ENCODE data around the gene RIPPLY2.

GRCh38 chr6:83890520-83890919, 37.4 kb downstream of the RIPPLY2 start:
- TF ChIP-seq RXRA (IDR thresholded peaks at IDR 0.05) (no peak), TAF1 (conservative IDR thresholded peaks at IDR 0.05) (no peak), RAD21 (IDR thresholded peaks at IDR 0.05) (no peak), GABPA (IDR thresholded peaks at IDR 0.05 in 1 of 2, conservative IDR thresholded peaks at IDR 0.05 in 1 of 2) (no peak), EGR1 (IDR thresholded peaks at IDR 0.05; ENCODE audit: low read depth in 2 of 2) (no peak), SP1 (IDR thresholded peaks at IDR 0.05) (no peak), YY1 (IDR thresholded peaks at IDR 0.05) (no peak), ATF3 (IDR thresholded peaks at IDR 0.05) (no peak)
- TF ChIP-seq, protein P1, sequence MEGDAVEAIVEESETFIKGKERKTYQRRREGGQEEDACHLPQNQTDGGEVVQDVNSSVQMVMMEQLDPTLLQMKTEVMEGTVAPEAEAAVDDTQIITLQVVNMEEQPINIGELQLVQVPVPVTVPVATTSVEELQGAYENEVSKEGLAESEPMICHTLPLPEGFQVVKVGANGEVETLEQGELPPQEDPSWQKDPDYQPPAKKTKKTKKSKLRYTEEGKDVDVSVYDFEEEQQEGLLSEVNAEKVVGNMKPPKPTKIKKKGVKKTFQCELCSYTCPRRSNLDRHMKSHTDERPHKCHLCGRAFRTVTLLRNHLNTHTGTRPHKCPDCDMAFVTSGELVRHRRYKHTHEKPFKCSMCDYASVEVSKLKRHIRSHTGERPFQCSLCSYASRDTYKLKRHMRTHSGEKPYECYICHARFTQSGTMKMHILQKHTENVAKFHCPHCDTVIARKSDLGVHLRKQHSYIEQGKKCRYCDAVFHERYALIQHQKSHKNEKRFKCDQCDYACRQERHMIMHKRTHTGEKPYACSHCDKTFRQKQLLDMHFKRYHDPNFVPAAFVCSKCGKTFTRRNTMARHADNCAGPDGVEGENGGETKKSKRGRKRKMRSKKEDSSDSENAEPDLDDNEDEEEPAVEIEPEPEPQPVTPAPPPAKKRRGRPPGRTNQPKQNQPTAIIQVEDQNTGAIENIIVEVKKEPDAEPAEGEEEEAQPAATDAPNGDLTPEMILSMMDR (IDR thresholded peaks at IDR 0.05; ENCODE audit: low read depth, low read length, missing input control): no peak
- TF ChIP-seq, protein P2, sequence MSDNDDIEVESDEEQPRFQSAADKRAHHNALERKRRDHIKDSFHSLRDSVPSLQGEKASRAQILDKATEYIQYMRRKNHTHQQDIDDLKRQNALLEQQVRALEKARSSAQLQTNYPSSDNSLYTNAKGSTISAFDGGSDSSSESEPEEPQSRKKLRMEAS (IDR thresholded peaks at IDR 0.05): no peak
- TF ChIP-seq, protein P3, sequence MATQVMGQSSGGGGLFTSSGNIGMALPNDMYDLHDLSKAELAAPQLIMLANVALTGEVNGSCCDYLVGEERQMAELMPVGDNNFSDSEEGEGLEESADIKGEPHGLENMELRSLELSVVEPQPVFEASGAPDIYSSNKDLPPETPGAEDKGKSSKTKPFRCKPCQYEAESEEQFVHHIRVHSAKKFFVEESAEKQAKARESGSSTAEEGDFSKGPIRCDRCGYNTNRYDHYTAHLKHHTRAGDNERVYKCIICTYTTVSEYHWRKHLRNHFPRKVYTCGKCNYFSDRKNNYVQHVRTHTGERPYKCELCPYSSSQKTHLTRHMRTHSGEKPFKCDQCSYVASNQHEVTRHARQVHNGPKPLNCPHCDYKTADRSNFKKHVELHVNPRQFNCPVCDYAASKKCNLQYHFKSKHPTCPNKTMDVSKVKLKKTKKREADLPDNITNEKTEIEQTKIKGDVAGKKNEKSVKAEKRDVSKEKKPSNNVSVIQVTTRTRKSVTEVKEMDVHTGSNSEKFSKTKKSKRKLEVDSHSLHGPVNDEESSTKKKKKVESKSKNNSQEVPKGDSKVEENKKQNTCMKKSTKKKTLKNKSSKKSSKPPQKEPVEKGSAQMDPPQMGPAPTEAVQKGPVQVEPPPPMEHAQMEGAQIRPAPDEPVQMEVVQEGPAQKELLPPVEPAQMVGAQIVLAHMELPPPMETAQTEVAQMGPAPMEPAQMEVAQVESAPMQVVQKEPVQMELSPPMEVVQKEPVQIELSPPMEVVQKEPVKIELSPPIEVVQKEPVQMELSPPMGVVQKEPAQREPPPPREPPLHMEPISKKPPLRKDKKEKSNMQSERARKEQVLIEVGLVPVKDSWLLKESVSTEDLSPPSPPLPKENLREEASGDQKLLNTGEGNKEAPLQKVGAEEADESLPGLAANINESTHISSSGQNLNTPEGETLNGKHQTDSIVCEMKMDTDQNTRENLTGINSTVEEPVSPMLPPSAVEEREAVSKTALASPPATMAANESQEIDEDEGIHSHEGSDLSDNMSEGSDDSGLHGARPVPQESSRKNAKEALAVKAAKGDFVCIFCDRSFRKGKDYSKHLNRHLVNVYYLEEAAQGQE (IDR thresholded peaks at IDR 0.05): no peak

Data from liver (tissue), 3 donors.